H9 (cell line): ENCODE measurements around the gene C1orf141. TPM values are rescaled to one million over a fixed set of nuclear protein-coding genes. Genes with fewer than 3 reads are reported as not detected.

Experiments used
- DNase-seq: peaks from one replicate; pipeline ENCODE4 v3.0.0-alpha.2; 2017
- H2AFZ ChIP-seq: one replicate; pipeline ENCODE4 v1.6.1; 2013; ENCODE audit warnings: mild to moderate bottlenecking, low read length, control low read depth, moderate library complexity
- H2AK5ac ChIP-seq: 2 replicates; pipeline ENCODE4 v1.6.1; 2013; ENCODE audit warnings: low read length, control low read depth, mixed read lengths; ENCODE audit not compliant: insufficient read length
- H2BK120ac ChIP-seq: one replicate; pipeline ENCODE4 v1.6.1; 2013; ENCODE audit warnings: low read depth, mild to moderate bottlenecking, low read length, control low read depth, inconsistent platforms; ENCODE audit not compliant: poor library complexity, severe bottlenecking
- H2BK12ac ChIP-seq: 2 replicates; pipeline ENCODE4 v1.6.1; 2013; ENCODE audit warnings: low read length, control low read depth, mixed read lengths, low read depth; ENCODE audit not compliant: insufficient read length
- H2BK15ac ChIP-seq: 2 replicates; pipeline ENCODE4 v1.6.1; 2013; ENCODE audit warnings: low read depth, low read length, control low read depth
- H2BK20ac ChIP-seq: one replicate; pipeline ENCODE4 v1.6.1; 2013; ENCODE audit warnings: low read depth, mild to moderate bottlenecking, low read length, control low read depth, inconsistent platforms; ENCODE audit not compliant: poor library complexity, severe bottlenecking
- H2BK5ac ChIP-seq: 2 replicates; pipeline ENCODE4 v1.6.1; 2013; ENCODE audit warnings: low read length, control low read depth, mixed read lengths; ENCODE audit not compliant: insufficient read length
- H3K14ac ChIP-seq: 2 replicates; pipeline ENCODE4 v1.6.1; 2013; ENCODE audit warnings: low read length, control low read depth; ENCODE audit not compliant: insufficient read depth
- H3K18ac ChIP-seq: 2 replicates; pipeline ENCODE4 v1.6.1; 2013; ENCODE audit warnings: low read depth, mild to moderate bottlenecking, mixed read lengths, low read length, control low read depth; ENCODE audit not compliant: insufficient read length
- H3K23ac ChIP-seq: 2 replicates; pipeline ENCODE4 v1.6.1; 2013; ENCODE audit warnings: low read length, control low read depth, mixed read lengths, low read depth; ENCODE audit not compliant: insufficient read length
- H3K23me2 ChIP-seq: 2 replicates; pipeline ENCODE4 v1.6.1; 2013; ENCODE audit warnings: low read depth, mild to moderate bottlenecking, mixed read lengths, low read length, control low read depth; ENCODE audit not compliant: insufficient read length, poor library complexity, severe bottlenecking
- H3K27ac ChIP-seq: 2 replicates; pipeline ENCODE4 v1.5.1; 2013; ENCODE audit warnings: low read length, control low read depth, mixed read lengths, low read depth; ENCODE audit not compliant: insufficient read length
- H3K27me3 ChIP-seq: 2 replicates; pipeline ENCODE4 v1.6.1; 2013; ENCODE audit warnings: low read length, control low read depth, inconsistent platforms; ENCODE audit not compliant: insufficient read depth
- H3K4ac ChIP-seq: 2 replicates; pipeline ENCODE4 v1.6.1; 2013; ENCODE audit warnings: low read depth, mild to moderate bottlenecking, control low read depth, inconsistent platforms, low read length, moderate library complexity
- H3K4me1 ChIP-seq: 2 replicates; pipeline ENCODE4 v1.6.1; 2013; ENCODE audit warnings: low read length, control low read depth, inconsistent platforms; ENCODE audit not compliant: insufficient read depth
- H3K4me2 ChIP-seq: 2 replicates; pipeline ENCODE4 v1.6.1; 2013; ENCODE audit warnings: low read length, control low read depth, mixed read lengths; ENCODE audit not compliant: insufficient read length, insufficient read depth
- H3K56ac ChIP-seq: 2 replicates; pipeline ENCODE4 v1.6.1; 2013; ENCODE audit warnings: low read depth, mild to moderate bottlenecking, mixed read lengths, low read length, control low read depth; ENCODE audit not compliant: insufficient read length
- H3K79me1 ChIP-seq: 2 replicates; pipeline ENCODE4 v1.6.1; 2013; ENCODE audit warnings: low read depth, mild to moderate bottlenecking, moderate library complexity, low read length, control low read depth, inconsistent platforms; ENCODE audit not compliant: insufficient read depth, poor library complexity, severe bottlenecking
- H3K79me2 ChIP-seq: 2 replicates; pipeline ENCODE4 v1.6.1; 2013; ENCODE audit warnings: low read length, control low read depth, inconsistent platforms; ENCODE audit not compliant: insufficient read depth
- H3K9ac ChIP-seq: 2 replicates; pipeline ENCODE4 v1.6.1; 2013; ENCODE audit warnings: low read length, control low read depth, mixed read lengths; ENCODE audit not compliant: insufficient read length; ENCODE audit errors: extremely low read depth
- H3K9me3 ChIP-seq: one replicate; pipeline ENCODE4 v1.6.1; 2013; ENCODE audit warnings: low read depth, low read length, inconsistent platforms; ENCODE audit not compliant: control insufficient read depth
- H3T11ph ChIP-seq: one replicate; pipeline ENCODE4 v1.6.1; 2013; ENCODE audit warnings: mild to moderate bottlenecking, low read length, control low read depth, inconsistent platforms
- H4K20me1 ChIP-seq: one replicate; pipeline ENCODE4 v1.6.1; 2013; ENCODE audit not compliant: control insufficient read depth, insufficient read length, insufficient read depth
- H4K5ac ChIP-seq: 2 replicates; pipeline ENCODE4 v1.6.1; 2013; ENCODE audit warnings: low read depth, mild to moderate bottlenecking, mixed read lengths, low read length, control low read depth; ENCODE audit not compliant: insufficient read length
- H4K8ac ChIP-seq: replicated peaks from 2 replicates; pipeline ENCODE4 v1.6.1; 2013; ENCODE audit warnings: low read length, control low read depth, mixed read lengths, low read depth; ENCODE audit not compliant: insufficient read length
- H4K91ac ChIP-seq: 2 replicates; pipeline ENCODE4 v1.6.1; 2013; ENCODE audit warnings: low read depth, mild to moderate bottlenecking, moderate library complexity, mixed read lengths, low read length, control low read depth; ENCODE audit not compliant: insufficient read length
- H3K27ac Mint-ChIP-seq, 3 experiments: 2 replicates in 2 of 3; 3 replicates in 1 of 3; pipeline ENCODE4 v1.8.0; 2020 to 2021; ENCODE audit warnings: mixed read lengths in 3 of 3, mild to moderate bottlenecking in 1 of 3, moderate library complexity in 1 of 3
- H3K27me3 Mint-ChIP-seq: 2 replicates; pipeline ENCODE4 v1.8.0; 2021; ENCODE audit warnings: low read depth, mild to moderate bottlenecking, moderate library complexity, mixed read lengths
- H3K36me3 Mint-ChIP-seq, 3 experiments: 2 replicates in 2 of 3; 3 replicates in 1 of 3; pipeline ENCODE4 v1.8.0; 2020 to 2021; ENCODE audit warnings: low read depth in 3 of 3, mixed read lengths in 3 of 3; ENCODE audit not compliant: insufficient read depth in 1 of 3
- H3K4me1 Mint-ChIP-seq, 2 experiments: 2 replicates each; pipeline ENCODE4 v1.8.0; 2020; ENCODE audit warnings: mixed read lengths in 2 of 2
- H3K4me3 Mint-ChIP-seq, 2 experiments: 2 replicates in 1 of 2; 3 replicates in 1 of 2; pipeline ENCODE4 v1.8.0; 2020 to 2021; ENCODE audit warnings: mild to moderate bottlenecking in 2 of 2, mixed read lengths in 2 of 2, moderate library complexity in 1 of 2
- H3K9me3 Mint-ChIP-seq, 2 experiments: 2 replicates in 1 of 2; 3 replicates in 1 of 2; pipeline ENCODE4 v1.8.0; 2020; ENCODE audit warnings: mild to moderate bottlenecking in 2 of 2, mixed read lengths in 2 of 2, moderate library complexity in 1 of 2
- WGBS: extraction: QIAGEN DNeasy Blood & Tissue Kit; methylation state at CpG from one replicate; pipeline ENCODE4 v1.1.7; 2013; ENCODE audit warnings: missing lambda C conversion rate, low lambda C conversion rate, mixed read lengths; ENCODE audit not compliant: insufficient read length; ENCODE audit errors: extremely low coverage; 5-methylcytosine and 5-hydroxymethylcytosine counted together
- total RNA-seq: library from RNA; stranded (reverse); gene quantifications from 2 replicates; pipeline ENCODE4 v1.2.1, GENCODE V29; 2021
- TF ChIP-seq, protein P1 (sequence below): fragments of 200-600 bp; sonication (generic); conservative IDR thresholded peaks from 3 replicates; pipeline ENCODE4 v1.8.0; 2021; ENCODE audit warnings: antibody characterized with exemption, mild to moderate bottlenecking

Gene C1orf141
- total RNA-seq, 1 experiment from 2014 or later = not detected

GRCh38 chr1:67130673-67131072 is 4.1 kb downstream of the C1orf141 start:
- Histone ChIP-seq H3K79me1 (no peaks in the 10 kb centered on the region), H3K79me2 (no peaks in the 10 kb centered on the region), H3K4me1 (peaks cover 3% of the 10 kb centered on the region; the same call in 1 of the 2 replicates), H2AFZ (no peak overlapping the region), H3K23me2 (no peaks in the 10 kb centered on the region), H2BK12ac (no peak overlapping the region), H2AK5ac (no peak overlapping the region), H2BK5ac (no peak overlapping the region), H3T11ph (no peak overlapping the region), H3K14ac (no peak overlapping the region), H4K91ac (no peak overlapping the region), H3K4me2 (no peak overlapping the region), H4K8ac (no peak overlapping the region), H2BK120ac (no peak overlapping the region), H3K27ac (no peak overlapping the region), H3K23ac (no peak overlapping the region), H4K20me1 (no peaks in the 10 kb centered on the region), H2BK15ac (no peak overlapping the region), H4K5ac (no peak overlapping the region), H3K9ac (no peak overlapping the region), H3K4ac (no peak overlapping the region), H3K9me3 (no peaks in the 10 kb centered on the region), H2BK20ac (no peak overlapping the region), H3K27me3 (no peaks in the 10 kb centered on the region), H3K18ac (no peak overlapping the region), H3K56ac (no peak overlapping the region)
- no peak for DNase-seq
- peaks cover 8 to 18% of the 10 kb centered on the region in 2 experiments for H3K4me1 Mint-ChIP-seq
- WGBS = no CpG with 5 or more reads among the region's 2 CpGs
- H3K27ac Mint-ChIP-seq = no peak overlapping the region
- no peaks in the 10 kb centered on the region for H3K9me3 Mint-ChIP-seq
- no peak overlapping the region for H3K4me3 Mint-ChIP-seq
- peaks cover 2% of the 10 kb centered on the region; the same call in 1 of the 2 replicates for H3K27me3 Mint-ChIP-seq
- no peaks in the 10 kb centered on the region for H3K36me3 Mint-ChIP-seq
- TF ChIP-seq, protein P1, sequence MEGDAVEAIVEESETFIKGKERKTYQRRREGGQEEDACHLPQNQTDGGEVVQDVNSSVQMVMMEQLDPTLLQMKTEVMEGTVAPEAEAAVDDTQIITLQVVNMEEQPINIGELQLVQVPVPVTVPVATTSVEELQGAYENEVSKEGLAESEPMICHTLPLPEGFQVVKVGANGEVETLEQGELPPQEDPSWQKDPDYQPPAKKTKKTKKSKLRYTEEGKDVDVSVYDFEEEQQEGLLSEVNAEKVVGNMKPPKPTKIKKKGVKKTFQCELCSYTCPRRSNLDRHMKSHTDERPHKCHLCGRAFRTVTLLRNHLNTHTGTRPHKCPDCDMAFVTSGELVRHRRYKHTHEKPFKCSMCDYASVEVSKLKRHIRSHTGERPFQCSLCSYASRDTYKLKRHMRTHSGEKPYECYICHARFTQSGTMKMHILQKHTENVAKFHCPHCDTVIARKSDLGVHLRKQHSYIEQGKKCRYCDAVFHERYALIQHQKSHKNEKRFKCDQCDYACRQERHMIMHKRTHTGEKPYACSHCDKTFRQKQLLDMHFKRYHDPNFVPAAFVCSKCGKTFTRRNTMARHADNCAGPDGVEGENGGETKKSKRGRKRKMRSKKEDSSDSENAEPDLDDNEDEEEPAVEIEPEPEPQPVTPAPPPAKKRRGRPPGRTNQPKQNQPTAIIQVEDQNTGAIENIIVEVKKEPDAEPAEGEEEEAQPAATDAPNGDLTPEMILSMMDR = no peak
